ENCODE data around the gene SFXN3.

Gene SFXN3

GRCh38 chr10:101012525-101013364 lies 18.3 kb upstream of the SFXN3 start:
- peak; percentile 71 for TF ChIP-seq CTCF (conservative IDR thresholded peaks at IDR 0.05; ENCODE audit: low read depth, low read length)
- no peak overlapping the region for H3K4me3 ChIP-seq (ENCODE audit: low read length)
- DNase-seq (ENCODE audit: low read depth), result no peak

- no peak for TF ChIP-seq CTCF (conservative IDR thresholded peaks at IDR 0.05; ENCODE audit: low read depth, low read length)
- DNase-seq (ENCODE audit: low read depth), result no peak
- no peak overlapping the region for H3K4me3 ChIP-seq (ENCODE audit: low read length)
These were observed 17.6 kb upstream of the SFXN3 start for GRCh38 chr10:101013365-101013825.

GRCh38 chr10:101014230-101014884 lies 16.7 kb upstream of the SFXN3 start:
- H3K4me3 ChIP-seq (ENCODE audit: low read length), result no peak overlapping the region
- TF ChIP-seq CTCF (conservative IDR thresholded peaks at IDR 0.05; ENCODE audit: low read depth, low read length), result peak; percentile 98
- no peak for DNase-seq (ENCODE audit: low read depth)

- TF ChIP-seq CTCF (conservative IDR thresholded peaks at IDR 0.05; ENCODE audit: low read depth, low read length), result no peak
- H3K4me3 ChIP-seq (ENCODE audit: low read length), result no peak overlapping the region
- no peak for DNase-seq (ENCODE audit: low read depth)
These were observed 16.0 kb upstream of the SFXN3 start for GRCh38 chr10:101014966-101015581.

GRCh38 chr10:101015582-101015973 lies 15.5 kb upstream of the SFXN3 start:
- no peak for DNase-seq (ENCODE audit: low read depth)
- no peak for TF ChIP-seq CTCF (conservative IDR thresholded peaks at IDR 0.05; ENCODE audit: low read depth, low read length)
- no peak overlapping the region for H3K4me3 ChIP-seq (ENCODE audit: low read length)

GRCh38 chr10:101016814-101017213 lies 14.2 kb upstream of the SFXN3 start:
- DNase-seq (ENCODE audit: low read depth), result no peak
- no peak for TF ChIP-seq CTCF (conservative IDR thresholded peaks at IDR 0.05; ENCODE audit: low read depth, low read length)
- no peak overlapping the region for H3K4me3 ChIP-seq (ENCODE audit: low read length)

All from retinal pigment epithelial cell (primary cell).